ENCODE results near the gene SNX25.

- TF ChIP-seq CTCF (IDR thresholded peaks at IDR 0.05) = no peak
- no peak for TF ChIP-seq POLR2A (IDR thresholded peaks at IDR 0.05)
Measured at GRCh38 chr4:185332575-185333464, 123.4 kb downstream of the SNX25 start.
